ENCODE results near the gene S100A3. TPM values are rescaled to one million over a fixed set of nuclear protein-coding genes. Genes with fewer than 3 reads are reported as not detected.

Gene S100A3
- polyA plus RNA-seq, 2 of the 4 experiments (the other 2 are of a cell fraction) = 25.0 to 74.0 TPM

DNA sequence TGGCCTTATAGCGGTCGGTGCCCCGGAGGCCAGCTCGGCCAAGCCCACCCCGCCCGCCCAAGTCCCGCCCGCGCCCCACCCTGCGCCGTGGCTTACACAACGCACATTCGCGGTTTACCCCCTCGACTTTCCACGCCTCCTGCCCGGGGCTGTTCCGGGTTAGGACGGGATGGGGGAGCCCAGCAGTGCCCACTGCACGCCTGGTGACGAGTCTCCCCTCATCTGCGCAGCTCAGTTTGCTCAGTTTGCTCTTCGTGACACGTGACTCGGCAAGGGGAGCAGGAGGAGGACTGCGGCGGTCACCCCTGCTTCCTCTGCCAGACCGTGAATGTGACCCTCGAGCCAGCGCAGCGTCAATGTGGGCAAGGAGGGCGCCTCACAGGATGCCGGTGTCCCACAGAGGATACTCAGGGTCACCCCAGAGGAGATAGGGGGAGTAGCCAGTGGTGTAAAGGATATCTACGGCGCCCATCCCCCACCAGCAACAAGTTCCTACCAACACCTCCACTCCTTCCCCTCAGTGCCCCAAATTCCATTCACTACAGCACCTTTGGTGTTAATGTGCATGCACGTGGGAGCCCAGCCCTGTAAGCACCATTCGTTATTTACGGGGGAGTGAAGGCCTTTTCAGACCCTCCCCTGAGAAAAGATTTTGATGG lies 12.9 kb downstream of the S100A3 start:
- H3K4me1 ChIP-seq = peaks cover 45% of the 10 kb centered on the region
- peak overlapping the region; percentile 98 to 100 for H3K27ac ChIP-seq
- ChIA-PET CTCF (interaction anchor here (0.6 to 18.2 kb wide), 12 partner anchors 9 to 441 kb away, joined by 3 to 471 read pairs (median 74); partner anchors contain the start of genes JTB, S100A1, S100A13 and S100A2), POLR2A (interaction anchor here (0.6 to 7.0 kb wide), 13 partner anchors 10 to 454 kb away, joined by 3 to 114 read pairs (median 6); partner anchors contain the start of genes CHTOP, RPS27, S100A13 and S100A16)
- H3K4me2 ChIP-seq = peak overlapping the region; percentile 97
- peak; percentile 45 to 69 for ATAC-seq
- FAIRE-seq = no peak
- H3K4me3 ChIP-seq = peak overlapping the region; percentile 68
- DNase-seq (ENCODE audit: low read depth in 1 of 2, low spot score in 1 of 2) = peak; percentile 85 to 94
- no peaks in the 10 kb centered on the region for H3K9me3 ChIP-seq
- 7% methylated on average over 17 of the region's 38 CpGs for WGBS (ENCODE audit: missing lambda C conversion rate)
- TF ChIP-seq EHF (CRISPR knock-in tag; IDR thresholded peaks at IDR 0.05) (no peak), NR3C1 (IDR thresholded peaks at IDR 0.05) (no peak), TFCP2L1 (CRISPR knock-in tag; IDR thresholded peaks at IDR 0.05) (no peak), USF2 (IDR thresholded peaks at IDR 0.05) (peak; percentile 91), CTCF (IDR thresholded peaks at IDR 0.05) (no peak), NPAS2 (CRISPR knock-in tag; IDR thresholded peaks at IDR 0.05; ENCODE audit: borderline replicate concordance) (peak; percentile 82), FOXS1 (CRISPR knock-in tag; IDR thresholded peaks at IDR 0.05) (no peak), RAD21 (conservative IDR thresholded peaks at IDR 0.05 in 1 of 2, IDR thresholded peaks at IDR 0.05 in 1 of 2) (peak in 1 of 2 experiments; percentile 9; a peak in 2 of 5 replicates), PHF8 (IDR thresholded peaks at IDR 0.05; ENCODE audit: borderline replicate concordance, low read depth) (no peak), E2F6 (IDR thresholded peaks at IDR 0.05; ENCODE audit: borderline replicate concordance, low read depth) (peak; percentile 69), HOXA7 (CRISPR knock-in tag; IDR thresholded peaks at IDR 0.05) (peak; percentile 17; the same call in 1 of the 2 replicates), JUNB (IDR thresholded peaks at IDR 0.05) (no peak), ZFP36 (IDR thresholded peaks at IDR 0.05; ENCODE audit: borderline replicate concordance, partially characterized antibody) (no peak), EP300 (IDR thresholded peaks at IDR 0.05) (peak in 1 of 2 experiments; percentile 45; a peak in 2 of 5 replicates), GATA3 (IDR thresholded peaks at IDR 0.05; ENCODE audit: borderline replicate concordance) (peak; percentile 49; the same call in 1 of the 2 replicates), CBX2 (IDR thresholded peaks at IDR 0.05; ENCODE audit: borderline replicate concordance, low read depth) (no peak), EHMT2 (IDR thresholded peaks at IDR 0.05; ENCODE audit: low read depth) (no peak), RCOR1 (IDR thresholded peaks at IDR 0.05; ENCODE audit: low read depth, low read length) (no peak), FOSL2 (IDR thresholded peaks at IDR 0.05) (no peak; the same call in 1 of the 2 replicates), FOSL2 (CRISPR knock-in tag; IDR thresholded peaks at IDR 0.05) (peak; percentile 43; the same call in 1 of the 2 replicates), ESRRA (IDR thresholded peaks at IDR 0.05; ENCODE audit: borderline replicate concordance, low read length) (no peak), HDAC2 (IDR thresholded peaks at IDR 0.05) (no peak), REST (IDR thresholded peaks at IDR 0.05) (no peak), JUN (IDR thresholded peaks at IDR 0.05) (peak; percentile 60 to 80; a peak in 3 of 5 replicates), RARB (CRISPR knock-in tag; IDR thresholded peaks at IDR 0.05) (no peak), CEBPB (IDR thresholded peaks at IDR 0.05) (peak; percentile 18 to 76; a peak in 2 of 4 replicates), RFX5 (IDR thresholded peaks at IDR 0.05) (no peak), CHD4 (IDR thresholded peaks at IDR 0.05; ENCODE audit: borderline replicate concordance) (no peak), MYC (IDR thresholded peaks at IDR 0.05; ENCODE audit: borderline replicate concordance, low read length) (no peak; the same call in 1 of the 2 replicates)
- TF ChIP-seq, protein P1, sequence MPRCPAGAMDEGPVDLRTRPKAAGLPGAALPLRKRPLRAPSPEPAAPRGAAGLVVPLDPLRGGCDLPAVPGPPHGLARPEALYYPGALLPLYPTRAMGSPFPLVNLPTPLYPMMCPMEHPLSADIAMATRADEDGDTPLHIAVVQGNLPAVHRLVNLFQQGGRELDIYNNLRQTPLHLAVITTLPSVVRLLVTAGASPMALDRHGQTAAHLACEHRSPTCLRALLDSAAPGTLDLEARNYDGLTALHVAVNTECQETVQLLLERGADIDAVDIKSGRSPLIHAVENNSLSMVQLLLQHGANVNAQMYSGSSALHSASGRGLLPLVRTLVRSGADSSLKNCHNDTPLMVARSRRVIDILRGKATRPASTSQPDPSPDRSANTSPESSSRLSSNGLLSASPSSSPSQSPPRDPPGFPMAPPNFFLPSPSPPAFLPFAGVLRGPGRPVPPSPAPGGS (IDR thresholded peaks at IDR 0.05) = peak; percentile 80
- TF ChIP-seq, protein P2, sequence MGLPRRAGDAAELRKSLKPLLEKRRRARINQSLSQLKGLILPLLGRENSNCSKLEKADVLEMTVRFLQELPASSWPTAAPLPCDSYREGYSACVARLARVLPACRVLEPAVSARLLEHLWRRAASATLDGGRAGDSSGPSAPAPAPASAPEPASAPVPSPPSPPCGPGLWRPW (IDR thresholded peaks at IDR 0.05) = no peak
- TF ChIP-seq, protein P3, sequence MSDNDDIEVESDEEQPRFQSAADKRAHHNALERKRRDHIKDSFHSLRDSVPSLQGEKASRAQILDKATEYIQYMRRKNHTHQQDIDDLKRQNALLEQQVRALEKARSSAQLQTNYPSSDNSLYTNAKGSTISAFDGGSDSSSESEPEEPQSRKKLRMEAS (IDR thresholded peaks at IDR 0.05) = peak; percentile 93

All from A549 (cell line).